CD8-positive, alpha-beta memory T cell (primary cell): ENCODE results near the gene DCAF15. TPM values are rescaled to one million over a fixed set of nuclear protein-coding genes. Genes with fewer than 3 reads are reported as not detected.
A peak's percentile ranks its signal among the peaks of the same experiment; 100 is the strongest.

ENCODE experiments used
- CTCF ChIA-PET: fragments of 350-600 bp; sonication (Branson Sonifier 250); formaldehyde crosslinking; loops from one replicate; lab custom pipeline; 2021; ENCODE audit warnings: antibody characterized with exemption; lab: Charles Lee
- POLR2A ChIA-PET: fragments of 350-600 bp; sonication (Branson Sonifier 250); formaldehyde crosslinking; loops from one replicate; lab custom pipeline; 2021; ENCODE audit warnings: antibody characterized with exemption; lab: Charles Lee
- DNase-seq, 5 donors: peaks; one replicate each; pipeline versions ENCODE4 v3.0.0 to v3.0.0-alpha.2; 2020 to 2022; ENCODE audit warnings: mixed read lengths in 1 of 5
- H3K27ac ChIP-seq: one replicate; pipeline ENCODE4 v1.7.0; 2013; ENCODE audit warnings: low read depth, mild to moderate bottlenecking, low read length, moderate library complexity
- H3K27me3 ChIP-seq: 2 replicates; pipeline ENCODE4 v1.7.0; 2013; ENCODE audit warnings: low read length, mild to moderate bottlenecking; ENCODE audit not compliant: insufficient read depth, poor library complexity, severe bottlenecking
- H3K36me3 ChIP-seq: 2 replicates; pipeline ENCODE4 v1.7.0; 2013; ENCODE audit warnings: mild to moderate bottlenecking, low read length, moderate library complexity; ENCODE audit not compliant: insufficient read depth
- H3K4me1 ChIP-seq: 2 replicates; pipeline ENCODE4 v1.7.0; 2013; ENCODE audit warnings: mild to moderate bottlenecking, low read length, moderate library complexity; ENCODE audit not compliant: insufficient read depth
- H3K4me3 ChIP-seq: 2 replicates; pipeline ENCODE4 v1.7.0; 2013; ENCODE audit warnings: mild to moderate bottlenecking, low read length
- H3K9me3 ChIP-seq: 2 replicates; pipeline ENCODE4 v1.7.0; 2013; ENCODE audit warnings: mild to moderate bottlenecking, low read length
- H3K27ac Mint-ChIP-seq, 8 donors: one replicate each; pipeline ENCODE4 v1.8.0; 2020 to 2021; ENCODE audit warnings: mixed read lengths in 8 of 8, mild to moderate bottlenecking in 6 of 8, inconsistent platforms in 3 of 8, moderate library complexity in 3 of 8
- H3K27me3 Mint-ChIP-seq, 2 donors: one replicate each; pipeline ENCODE4 v1.8.0; 2020 to 2021; ENCODE audit warnings: mixed read lengths in 2 of 2, mild to moderate bottlenecking in 1 of 2, moderate library complexity in 1 of 2
- H3K36me3 Mint-ChIP-seq, 3 donors: one replicate each; pipeline ENCODE4 v1.8.0; 2020 to 2021; ENCODE audit warnings: mixed read lengths in 3 of 3, inconsistent platforms in 1 of 3, mild to moderate bottlenecking in 1 of 3
- H3K4me1 Mint-ChIP-seq, 3 donors: one replicate each; pipeline ENCODE4 v1.8.0; 2020 to 2021; ENCODE audit warnings: mixed read lengths in 3 of 3, inconsistent platforms in 1 of 3, mild to moderate bottlenecking in 1 of 3
- H3K4me3 Mint-ChIP-seq, 7 donors: one replicate each; pipeline ENCODE4 v1.8.0; 2020 to 2021; ENCODE audit warnings: mixed read lengths in 7 of 7, mild to moderate bottlenecking in 6 of 7, moderate library complexity in 4 of 7, inconsistent platforms in 2 of 7
- H3K9me3 Mint-ChIP-seq, 5 donors: one replicate each; pipeline ENCODE4 v1.8.0; 2020 to 2022; ENCODE audit warnings: mixed read lengths in 5 of 5, mild to moderate bottlenecking in 3 of 5, moderate library complexity in 2 of 5, inconsistent platforms in 1 of 5
- polyA plus RNA-seq: library from polyadenylated mRNA; unstranded; fragments of 300-500 nt; fragmentation: Illumina TruSeq; gene quantifications from one replicate; pipeline ENCODE4 v1.2.3, GENCODE V29; 2021
- total RNA-seq, 2 experiments: library from RNA; stranded (reverse); gene quantifications; one replicate each; pipeline ENCODE4 v1.2.3, GENCODE V29; 2021

DCAF15 gene
- total and polyA plus RNA-seq, 3 experiments from 2014 or later: 8.0 to 66.5 (median 64.6) TPM

DNA sequence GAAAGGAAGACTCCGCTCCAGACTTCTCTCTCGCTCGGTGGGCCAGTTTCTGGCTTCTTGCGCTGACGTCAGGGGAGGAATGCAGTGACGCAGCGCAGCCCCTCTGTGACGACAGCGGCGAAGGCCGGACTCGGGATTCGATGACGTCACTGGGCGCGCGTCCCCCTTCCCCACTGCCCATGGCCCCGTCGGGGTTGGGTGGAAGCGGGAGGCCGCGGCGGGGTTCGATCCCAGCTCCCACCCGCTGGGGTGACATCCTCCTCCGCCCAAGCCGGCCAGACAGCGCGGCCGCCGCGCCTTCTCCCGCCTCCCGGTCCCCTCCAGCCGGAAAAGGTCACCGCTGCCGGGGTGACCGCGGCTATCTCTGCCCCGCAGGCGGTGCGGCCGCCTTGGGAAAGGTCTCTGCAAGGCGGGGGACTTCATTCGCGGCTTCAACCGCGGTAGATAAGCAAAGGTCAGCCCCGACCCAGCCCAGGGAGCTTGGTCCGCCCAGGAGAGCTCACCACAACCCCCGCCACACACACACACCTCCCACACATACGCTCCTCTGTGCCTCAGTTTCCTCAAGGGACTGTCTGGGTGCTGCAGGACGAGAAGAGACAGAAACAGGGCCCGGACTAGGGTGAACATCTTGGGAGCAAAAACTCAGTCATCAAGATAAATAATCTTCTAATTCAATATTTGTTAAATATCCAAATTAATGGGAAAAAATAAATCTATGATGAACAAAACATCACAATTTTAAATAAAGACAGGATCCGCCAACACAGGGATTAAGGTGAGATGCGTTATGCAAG is 54.7 kb downstream of the DCAF15 start:
- no peak for DNase-seq
- peaks cover 0 to 2% (median 0%) of the 10 kb centered on the region in 5 donors for H3K9me3 Mint-ChIP-seq
- peak overlapping the region; percentile 85 to 98 (median 96) for H3K4me3 Mint-ChIP-seq
- peaks cover 32 to 40% (median 34%) of the 10 kb centered on the region in 3 donors for H3K4me1 Mint-ChIP-seq
- Histone ChIP-seq H3K9me3 (no peaks in the 10 kb centered on the region), H3K4me1 (peaks cover 29% of the 10 kb centered on the region), H3K36me3 (no peaks in the 10 kb centered on the region), H3K27me3 (no peaks in the 10 kb centered on the region), H3K4me3 (peak overlapping the region; percentile 91), H3K27ac (peak overlapping the region; percentile 100)
- ChIA-PET POLR2A (interaction anchor here (0.6 to 3.1 kb wide), 14 partner anchors 13 to 1839 kb away, joined by 3 to 47 read pairs (median 5); partner anchors contain the start of genes ADGRE5, DCAF15, DNAJB1 and IL27RA), CTCF (interaction anchor here (1.2 to 3.5 kb wide), 5 partner anchors 12 to 108 kb away, joined by 3 to 19 read pairs (median 6); partner anchors contain the start of gene IL27RA)
- peaks cover 0 to 8% (median 1%) of the 10 kb centered on the region in 3 donors for H3K36me3 Mint-ChIP-seq
- peak overlapping the region; percentile 96 to 100 (median 100) for H3K27ac Mint-ChIP-seq
- peaks cover 0 to 3% of the 10 kb centered on the region in 2 donors for H3K27me3 Mint-ChIP-seq

Other genes with a start within 250 kb of the DCAF15 start
- 10 to 100 TPM; 42.4 to 43.5 TPM for gene MRI1, start 188.0 kb upstream of the DCAF15 start, total RNA-seq
- gene MRI1, start 188.0 kb upstream of the DCAF15 start, polyA plus RNA-seq: 19.0 TPM
- gene C19orf53, start 178.1 kb upstream of the DCAF15 start, total RNA-seq: 100 to 1,000 TPM; 131 to 163 TPM
- 239 TPM for gene C19orf53, start 178.1 kb upstream of the DCAF15 start, polyA plus RNA-seq
- 1 to 10 TPM; 4.4 to 4.8 TPM for gene ZSWIM4, start 157.1 kb upstream of the DCAF15 start, total RNA-seq
- 1.6 TPM for gene ZSWIM4, start 157.1 kb upstream of the DCAF15 start, polyA plus RNA-seq
- gene NANOS3, start 75.4 kb upstream of the DCAF15 start, total RNA-seq: 1 to 10 TPM in 1 of 2 experiments, under 1 TPM in 1; 0.90 to 1.5 TPM
- not detected for gene NANOS3, start 75.4 kb upstream of the DCAF15 start, polyA plus RNA-seq
- gene BRME1, start 46.4 kb upstream of the DCAF15 start, total RNA-seq: 1 to 10 TPM; 6.8 to 8.2 TPM
- gene BRME1, start 46.4 kb upstream of the DCAF15 start, polyA plus RNA-seq: 3.5 TPM
- gene CC2D1A, start 46.3 kb upstream of the DCAF15 start, total RNA-seq: 10 to 100 TPM; 30.8 to 31.0 TPM
- 15.3 TPM for gene CC2D1A, start 46.3 kb upstream of the DCAF15 start, polyA plus RNA-seq
- gene PODNL1, start 14.1 kb upstream of the DCAF15 start, total RNA-seq: under 1 TPM in 1 of 2 experiments, not detected in 1; 0.24 TPM
- gene PODNL1, start 14.1 kb upstream of the DCAF15 start, polyA plus RNA-seq: not detected
- 10 to 100 TPM; 13.0 to 13.6 TPM for gene RFX1, start 53.8 kb downstream of the DCAF15 start, total RNA-seq
- 3.1 TPM for gene RFX1, start 53.8 kb downstream of the DCAF15 start, polyA plus RNA-seq
- not detected for gene RLN3, start 75.6 kb downstream of the DCAF15 start, total RNA-seq
- not detected for gene RLN3, start 75.6 kb downstream of the DCAF15 start, polyA plus RNA-seq
- gene IL27RA, start 79.3 kb downstream of the DCAF15 start, total RNA-seq: 10 to 100 TPM; 71.4 to 73.6 TPM
- 83.4 TPM for gene IL27RA, start 79.3 kb downstream of the DCAF15 start, polyA plus RNA-seq
- not detected for gene PALM3, start 109.6 kb downstream of the DCAF15 start, total RNA-seq
- not detected for gene PALM3, start 109.6 kb downstream of the DCAF15 start, polyA plus RNA-seq
- 1 to 10 TPM in 1 of 2 experiments, under 1 TPM in 1; 1.00 to 1.2 TPM for gene MISP3, start 120.3 kb downstream of the DCAF15 start, total RNA-seq
- 2.1 TPM for gene MISP3, start 120.3 kb downstream of the DCAF15 start, polyA plus RNA-seq
- gene C19orf67, start 133.3 kb downstream of the DCAF15 start, total RNA-seq: under 1 TPM in 1 of 2 experiments, not detected in 1; 0.42 TPM
- gene C19orf67, start 133.3 kb downstream of the DCAF15 start, polyA plus RNA-seq: not detected
- 100 to 1,000 TPM in 1 of 2 experiments, 10 to 100 TPM in 1; 97.8 to 105 TPM for gene SAMD1, start 138.2 kb downstream of the DCAF15 start, total RNA-seq
- gene SAMD1, start 138.2 kb downstream of the DCAF15 start, polyA plus RNA-seq: 2.8 TPM
- gene PRKACA, start 165.3 kb downstream of the DCAF15 start, total RNA-seq: 10 to 100 TPM; 77.3 to 81.0 TPM
- 1.5 TPM for gene PRKACA, start 165.3 kb downstream of the DCAF15 start, polyA plus RNA-seq
- 10 to 100 TPM; 75.0 to 76.2 TPM for gene ASF1B, start 184.1 kb downstream of the DCAF15 start, total RNA-seq
- 4.5 TPM for gene ASF1B, start 184.1 kb downstream of the DCAF15 start, polyA plus RNA-seq